Adrenal gland (tissue), 12 donors: ENCODE data around the gene MAZ. TPM values are rescaled to one million over a fixed set of nuclear protein-coding genes. Genes with fewer than 3 reads are reported as not detected.

Source experiments
- DNase-seq, 7 donors: peaks; one replicate each; pipeline ENCODE4 v3.0.0-alpha.2; 2019 to 2020
- H3K27ac ChIP-seq, 5 donors: fragments of 200-600 bp; sonication (generic) in 4 of 5; 1 replicate in 3 of 5; 2 replicates in 2 of 5; pipeline versions ENCODE4 v1.5.1 to v1.8.0; 2016 to 2020; ENCODE audit warnings: mild to moderate bottlenecking in 1 of 5
- H3K27me3 ChIP-seq: fragments of 200-600 bp; 2 replicates; pipeline ENCODE4 v1.8.0; 2021
- H3K36me3 ChIP-seq, 2 donors: fragments of 200-600 bp; replicated peaks in 1 of 2; 1 replicate in 1 of 2; 2 replicates in 1 of 2; pipeline versions ENCODE4 v1.5.1 to v1.8.0; 2018 to 2022
- H3K4me1 ChIP-seq, 2 donors: fragments of 200-600 bp; replicated peaks in 1 of 2; 1 replicate in 1 of 2; 2 replicates in 1 of 2; pipeline versions ENCODE4 v1.5.1 to v1.8.0; 2018 to 2021
- H3K4me3 ChIP-seq, 4 donors: fragments of 200-600 bp; sonication (generic) in 3 of 4; one replicate each; pipeline ENCODE4 v1.5.1; 2016 to 2018
- H3K9me3 ChIP-seq, 3 donors: fragments of 200-600 bp; sonication (generic) in 1 of 3; replicated peaks in 1 of 3; 1 replicate in 2 of 3; 2 replicates in 1 of 3; pipeline versions ENCODE4 v1.5.1 to v1.8.0; 2016 to 2021
- POLR2A ChIP-seq, 2 donors: fragments of 450-650 bp; IDR thresholded peaks; one replicate each; pipeline ENCODE4 v1.6.1; 2017; ENCODE audit warnings: antibody characterized with exemption in 2 of 2, mild to moderate bottlenecking in 2 of 2, moderate library complexity in 1 of 2
- WGBS, 4 donors: extraction: QIAGEN DNeasy Blood & Tissue Kit in 2 of 4; methylation state at CpG; one replicate each; pipeline versions ENCODE4 v1.1.5 to v1.1.7; 2013 to 2017; 5-methylcytosine and 5-hydroxymethylcytosine counted together
- intact Hi-C, 2 donors: fragments of 100-400 bp; cut with DNase I; formaldehyde crosslinking; loops; one replicate each; pipeline versions ENCODE4 v1.14.1 to v1.15.0; 2022 to 2023
- polyA plus RNA-seq, 3 donors: library from polyadenylated mRNA; stranded (reverse); fragments of 200-250 nt in 2 of 3; fragments of 350-450 nt in 1 of 3; fragmentation: Illumina TruSeq in 1 of 3; extraction: RNeasy Lipid Tissue Mini Kit (QIAGEN cat#74804) in 1 of 3; gene quantifications; one replicate each; pipeline ENCODE4 v1.2.3, GENCODE V29; 2013 to 2014
- total RNA-seq, 9 donors: library from RNA; depleted of rRNA in 4 of 9; stranded (reverse); fragments of >200 nt in 4 of 9; fragments of 120-200 nt in 1 of 9; fragmentation: NEBNext Ultra II Directional in 1 of 9; extraction: Animal tissue kit (Norgen Biotek cat#: 25700) in 1 of 9; gene quantifications; one replicate each; pipeline versions ENCODE4 v1.1.0 to v1.2.4, GENCODE V29; 2013 to 2023
- TF ChIP-seq, protein P1 (sequence below), 6 experiments: fragments of 450-650 bp in 4 of 6; fragments of 200-600 bp in 2 of 6; sonication (generic) in 1 of 6; IDR thresholded peaks; 1 replicate in 5 of 6; 2 replicates in 1 of 6; pipeline versions ENCODE4 v1.5.1 to v1.8.0; 2016 to 2021; ENCODE audit warnings: antibody characterized with exemption in 6 of 6, mild to moderate bottlenecking in 2 of 6, moderate library complexity in 1 of 6
- donor health status: healthy with polysubstance abuse.
- donor health status: Bipolar disorder and iron deficiency.
- donor health status: DM: yes; HTN: yes; CAD: no.
- donor health status: DM: no; HTN: no; CAD: no.
- donor health status: DM: no; HTN: no; CAD: no.
- donor health status: DM: yes; HTN: yes; CAD: no.

MAZ gene
- total and polyA plus RNA-seq, 12 donors = 78.8 to 304 (median 143) TPM

GRCh38 chr16:29802416-29802935 is 3.9 kb upstream of the MAZ start:
- H3K4me3 ChIP-seq = no peak overlapping the region
- intact Hi-C loops = no loop called here
- WGBS, 4 donors = 91 to 96% (median 93%) methylated on average over 8 of the region's 8 CpGs
- H3K9me3 ChIP-seq = no peaks in the 10 kb centered on the region
- H3K27me3 ChIP-seq = no peaks in the 10 kb centered on the region
- TF ChIP-seq POLR2A (IDR thresholded peaks at IDR 0.05) = no peak
- TF ChIP-seq, protein P1, sequence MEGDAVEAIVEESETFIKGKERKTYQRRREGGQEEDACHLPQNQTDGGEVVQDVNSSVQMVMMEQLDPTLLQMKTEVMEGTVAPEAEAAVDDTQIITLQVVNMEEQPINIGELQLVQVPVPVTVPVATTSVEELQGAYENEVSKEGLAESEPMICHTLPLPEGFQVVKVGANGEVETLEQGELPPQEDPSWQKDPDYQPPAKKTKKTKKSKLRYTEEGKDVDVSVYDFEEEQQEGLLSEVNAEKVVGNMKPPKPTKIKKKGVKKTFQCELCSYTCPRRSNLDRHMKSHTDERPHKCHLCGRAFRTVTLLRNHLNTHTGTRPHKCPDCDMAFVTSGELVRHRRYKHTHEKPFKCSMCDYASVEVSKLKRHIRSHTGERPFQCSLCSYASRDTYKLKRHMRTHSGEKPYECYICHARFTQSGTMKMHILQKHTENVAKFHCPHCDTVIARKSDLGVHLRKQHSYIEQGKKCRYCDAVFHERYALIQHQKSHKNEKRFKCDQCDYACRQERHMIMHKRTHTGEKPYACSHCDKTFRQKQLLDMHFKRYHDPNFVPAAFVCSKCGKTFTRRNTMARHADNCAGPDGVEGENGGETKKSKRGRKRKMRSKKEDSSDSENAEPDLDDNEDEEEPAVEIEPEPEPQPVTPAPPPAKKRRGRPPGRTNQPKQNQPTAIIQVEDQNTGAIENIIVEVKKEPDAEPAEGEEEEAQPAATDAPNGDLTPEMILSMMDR (IDR thresholded peaks at IDR 0.05) = no peak
- H3K36me3 ChIP-seq = peaks cover 0 to 24% of the 10 kb centered on the region in 2 donors
- peaks cover 2 to 10% of the 10 kb centered on the region in 2 donors for H3K4me1 ChIP-seq
- no peak for DNase-seq
- no peak overlapping the region for H3K27ac ChIP-seq

- TF ChIP-seq, protein P1 (IDR thresholded peaks at IDR 0.05) = no peak
- TF ChIP-seq POLR2A (IDR thresholded peaks at IDR 0.05) = no peak
- no peaks in the 10 kb centered on the region for H3K9me3 ChIP-seq
- no peak overlapping the region for H3K4me3 ChIP-seq
- peak in 2 of 7 donors; percentile 27 to 59 for DNase-seq
- no peaks in the 10 kb centered on the region for H3K27me3 ChIP-seq
- peak overlapping the region in 2 of 5 donors; percentile 94 to 98 for H3K27ac ChIP-seq
- 70 to 77% (median 75%) methylated on average over 7 to 8 of the region's 8 CpGs for WGBS, 4 donors
- intact Hi-C loops = no loop called here
- peaks cover 17 to 23% of the 10 kb centered on the region in 2 donors for H3K4me1 ChIP-seq
- H3K36me3 ChIP-seq = peaks cover 0 to 15% of the 10 kb centered on the region in 2 donors
These were observed 2.3 kb upstream of the MAZ start for GRCh38 chr16:29804020-29804419.

DNA sequence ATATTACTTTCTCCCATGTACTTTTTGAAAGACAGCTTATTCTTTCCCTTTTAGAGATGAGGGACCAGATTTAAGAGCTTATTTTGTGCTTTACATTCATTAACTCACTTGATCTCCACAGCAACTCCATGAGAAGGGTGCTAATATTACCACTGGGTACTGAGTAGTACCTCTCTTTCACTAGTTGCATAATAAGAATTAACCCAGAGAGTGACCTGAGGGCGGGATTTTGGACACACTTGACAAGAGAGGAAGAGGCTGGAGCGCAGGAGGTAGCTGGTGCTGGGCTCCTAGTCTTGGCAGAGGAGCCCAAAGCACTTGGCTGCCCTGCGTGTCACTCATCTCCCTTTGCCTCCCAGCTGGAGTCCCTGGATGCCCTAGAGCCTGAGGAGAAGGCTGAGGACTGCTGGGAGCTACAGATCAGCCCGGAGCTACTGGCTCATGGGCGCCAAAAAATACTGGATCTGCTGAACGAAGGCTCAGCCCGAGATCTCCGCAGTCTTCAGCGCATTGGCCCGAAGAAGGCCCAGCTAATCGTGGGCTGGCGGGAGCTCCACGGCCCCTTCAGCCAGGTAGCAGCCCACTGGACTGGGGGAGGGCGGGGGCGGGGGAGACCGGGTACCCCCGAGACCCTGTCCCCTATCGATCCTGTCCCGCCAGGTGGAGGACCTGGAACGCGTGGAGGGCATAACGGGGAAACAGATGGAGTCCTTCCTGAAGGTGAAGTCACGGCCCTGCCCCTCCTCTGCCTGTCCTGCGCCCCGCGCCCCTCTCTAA is 1.7 kb upstream of the MAZ start:
- peaks cover 23 to 30% of the 10 kb centered on the region in 2 donors for H3K4me1 ChIP-seq
- peak; percentile 54 to 88 (median 77) for DNase-seq
- H3K27ac ChIP-seq = peak overlapping the region; percentile 72 to 98 (median 94)
- TF ChIP-seq, protein P1 (IDR thresholded peaks at IDR 0.05) = no peak
- TF ChIP-seq POLR2A (IDR thresholded peaks at IDR 0.05) = peak in 1 of 2 donors; percentile 68
- H3K36me3 ChIP-seq = peaks cover 0 to 15% of the 10 kb centered on the region in 2 donors
- no peaks in the 10 kb centered on the region for H3K9me3 ChIP-seq
- H3K4me3 ChIP-seq = peak overlapping the region; percentile 38 to 97 (median 56)
- no peaks in the 10 kb centered on the region for H3K27me3 ChIP-seq
- WGBS, 4 donors = 2 to 5% (median 4%) methylated on average over 9 to 26 of the region's 26 CpGs
- intact Hi-C loops = no loop called here

GRCh38 chr16:29805232-29806098 is 864 bp upstream of the MAZ start:
- DNase-seq = peak; percentile 97 to 99 (median 98)
- Histone ChIP-seq H3K36me3 (peaks cover 0 to 18% of the 10 kb centered on the region in 2 donors), H3K27me3 (no peaks in the 10 kb centered on the region), H3K27ac (peak overlapping the region; percentile 72 to 98 (median 94)), H3K9me3 (no peaks in the 10 kb centered on the region), H3K4me1 (peaks cover 23 to 38% of the 10 kb centered on the region in 2 donors), H3K4me3 (peak overlapping the region; percentile 38 to 97 (median 56))
- TF ChIP-seq, protein P1 (IDR thresholded peaks at IDR 0.05) = peak in 1 of 6 experiments; percentile 30
- TF ChIP-seq POLR2A (IDR thresholded peaks at IDR 0.05) = peak; percentile 28 to 91
- 0 to 1% (median 1%) methylated on average over 28 to 99 of the region's 103 CpGs for WGBS, 4 donors
- intact Hi-C loops = no loop called here
